K562 (cell line): ENCODE data around the gene SSR4. TPM values are rescaled to one million over a fixed set of nuclear protein-coding genes. Genes with fewer than 3 reads are reported as not detected.
A peak's percentile ranks its signal among the peaks of the same experiment; 100 is the strongest.

ENCODE experiments used
- AFF1 ChIP-seq, 2 experiments: fragments of 450-650 bp; IDR thresholded peaks; 2 replicates each; pipeline ENCODE4 v1.6.1; 2018; ENCODE audit warnings: mild to moderate bottlenecking in 2 of 2, low read depth in 1 of 2; ENCODE audit not compliant: partially characterized antibody in 2 of 2
- CC2D1A ChIP-seq: fragments of 450-650 bp; IDR thresholded peaks from 2 replicates; pipeline ENCODE4 v1.6.1; 2017; ENCODE audit warnings: mild to moderate bottlenecking
- CHCHD3 ChIP-seq: fragments of 250-450 bp; sonication (Bioruptor Pico); IDR thresholded peaks from 2 replicates; pipeline ENCODE4 v2.1.2; 2022; ENCODE audit warnings: mild to moderate bottlenecking
- ELF1 ChIP-seq: fragments of 200-800 bp; sonication (Bioruptor generic); IDR thresholded peaks from 2 replicates; pipeline ENCODE4 v1.6.1; 2016; ENCODE audit warnings: missing genetic modification characterization, missing compliant biosample characterization
- FOS ChIP-seq: IDR thresholded peaks from 3 replicates; pipeline ENCODE4 v1.6.1; 2011; ENCODE audit not compliant: insufficient read length; ENCODE audit errors: extremely low read depth
- HDAC1 ChIP-seq, 2 experiments: fragments of 450-650 bp; IDR thresholded peaks; 2 replicates each; pipeline ENCODE4 v1.6.1; 2016 to 2017; ENCODE audit warnings: inconsistent platforms in 1 of 2, mild to moderate bottlenecking in 1 of 2, moderate library complexity in 1 of 2
- HMGN3 ChIP-seq: IDR thresholded peaks from 2 replicates; pipeline ENCODE4 v1.6.1; 2011; ENCODE audit warnings: borderline replicate concordance, low read depth, mild to moderate bottlenecking, mixed read lengths, low read length; ENCODE audit not compliant: insufficient read length; ENCODE audit errors: extremely low read depth
- IRF9 ChIP-seq: fragments of 450-650 bp; IDR thresholded peaks from 2 replicates; pipeline ENCODE4 v1.6.1; 2016; ENCODE audit warnings: missing biosample characterization, missing genetic modification characterization
- MXD1 ChIP-seq: fragments of 250-450 bp; sonication (Bioruptor Pico); IDR thresholded peaks from 2 replicates; pipeline ENCODE4 v1.8.0; 2021; ENCODE audit warnings: borderline replicate concordance, mild to moderate bottlenecking, moderate library complexity; ENCODE audit not compliant: poor library complexity, severe bottlenecking
- PML ChIP-seq: IDR thresholded peaks from 2 replicates; pipeline ENCODE4 v1.6.1; 2012; ENCODE audit warnings: low read length, inconsistent platforms
- POLR3A ChIP-seq: IDR thresholded peaks from 2 replicates; pipeline ENCODE4 v1.6.1; 2011; ENCODE audit warnings: borderline replicate concordance, mild to moderate bottlenecking, moderate library complexity; ENCODE audit not compliant: insufficient read length, insufficient read depth; ENCODE audit errors: extremely low read depth
- SRSF7 ChIP-seq: fragments of 200-400 bp; formaldehyde crosslinking; optimal IDR thresholded peaks from 2 replicates; pipeline ENCODE3; 2017; ENCODE audit warnings: mild to moderate bottlenecking, low read depth, low read length
- XRCC5 ChIP-seq: fragments of 200-400 bp; formaldehyde crosslinking; IDR thresholded peaks from 2 replicates; pipeline ENCODE4 v1.6.1; 2017; ENCODE audit warnings: low read depth, mild to moderate bottlenecking, low read length
- ZNF12 ChIP-seq: sonication (generic); formaldehyde crosslinking; IDR thresholded peaks from 2 replicates; pipeline ENCODE4 v1.4.0; 2020; ENCODE audit warnings: mild to moderate bottlenecking, missing genetic modification reagents
- ZNF239 ChIP-seq: fragments of 250-450 bp; sonication (Bioruptor Pico); IDR thresholded peaks from 2 replicates; pipeline ENCODE4 v1.4.0; 2020; ENCODE audit warnings: mild to moderate bottlenecking
- ZNF324 ChIP-seq: fragments of 250-450 bp; sonication (Bioruptor Pico); IDR thresholded peaks from 2 replicates; pipeline ENCODE4 v1.4.0; 2020; ENCODE audit warnings: mild to moderate bottlenecking
- ZNF507 ChIP-seq: conservative IDR thresholded peaks from 2 replicates; pipeline ENCODE4 v1.6.1; 2017; ENCODE audit warnings: missing genetic modification characterization, missing compliant biosample characterization
- ZNF707 ChIP-seq: fragments of 250-450 bp; sonication (Bioruptor Pico); conservative IDR thresholded peaks from 2 replicates; pipeline ENCODE4 v1.8.0; 2022; ENCODE audit warnings: inconsistent platforms, mild to moderate bottlenecking, moderate library complexity
- polyA plus RNA-seq, 8 experiments: library from polyadenylated mRNA; depleted of rRNA in 4 of 8; stranded (reverse) in 5 of 8; unstranded in 3 of 8; fragments of >200 nt; fragmentation: Nextera tagmentation in 2 of 8; fragmentation: Illumina TruSeq in 1 of 8; extraction: Ambion mirVana in 2 of 8; extraction: Trizol in 1 of 8; gene quantifications; 2 replicates each; pipeline versions ENCODE4 v1.2.1 to v1.2.3, GENCODE V29; 2011 to 2014; ENCODE audit warnings: inconsistent platforms in 1 of 8, missing spikeins in 1 of 8
- total RNA-seq, 7 experiments: library from RNA; depleted of rRNA in 6 of 7; stranded (reverse); fragments of >200 nt in 6 of 7; fragmentation: Illumina TruSeq in 2 of 7; extraction: Trizol in 2 of 7; gene quantifications; 2 replicates each; pipeline versions ENCODE4 v1.2.1 to v1.2.3, GENCODE V29; 2011 to 2021; ENCODE audit warnings: low replicate concordance in 1 of 7

SSR4 gene
- total and polyA plus RNA-seq, 9 of the 15 experiments (the other 6 are each of a cell fraction or from before 2014, with no cell fraction given) = 146 to 492 (median 272) TPM

- no peak for TF ChIP-seq ZNF12
- no peak; the same call in none of the 2 replicates for TF ChIP-seq PML
- TF ChIP-seq CHCHD3 (CRISPR knock-in tag) = no peak
- TF ChIP-seq ZNF324 = no peak
- no peak for TF ChIP-seq ZNF239
- TF ChIP-seq SRSF7 = no peak
- TF ChIP-seq MXD1 = no peak
- TF ChIP-seq POLR3A = no peak
- TF ChIP-seq CC2D1A = no peak
- TF ChIP-seq ZNF507 = no peak
- peak; percentile 76 for TF ChIP-seq FOS
- no peak for TF ChIP-seq IRF9 (tag)
- TF ChIP-seq ELF1 (tag) = peak; percentile 70
- no peak for TF ChIP-seq ZNF707
- TF ChIP-seq XRCC5 = no peak
- TF ChIP-seq HMGN3 = peak; percentile 63
- TF ChIP-seq AFF1 (IDR thresholded peaks at IDR 0.05; ENCODE audit: low read depth in 1 of 2, partially characterized antibody in 2 of 2) = no peak
- TF ChIP-seq HDAC1 (IDR thresholded peaks at IDR 0.05) = peak in 1 of 2 experiments; percentile 67; a peak in 2 of 4 replicates
Measured at GRCh38 chrX:153794018-153794896, at the start of gene SSR4, which contains the start of gene IDH3G (continued).
